Esophagus (tissue), 2 donors: Measurements from ENCODE around the gene COL9A3. TPM values are rescaled to one million over a fixed set of nuclear protein-coding genes. Genes with fewer than 3 reads are reported as not detected.

Source experiments
- H3K27ac ChIP-seq, 2 donors: one replicate each; pipeline ENCODE4 v1.5.1; 2013; ENCODE audit warnings: low read depth in 2 of 2, mild to moderate bottlenecking in 2 of 2, inconsistent platforms in 1 of 2, low read length in 1 of 2, moderate library complexity in 1 of 2
- H3K27me3 ChIP-seq, 2 donors: one replicate each; pipeline ENCODE4 v1.6.1; 2013; ENCODE audit warnings: low read length in 2 of 2, control low read depth in 1 of 2, mild to moderate bottlenecking in 1 of 2; ENCODE audit not compliant: insufficient read depth in 2 of 2, control insufficient read depth in 1 of 2
- H3K36me3 ChIP-seq, 2 donors: one replicate each; pipeline ENCODE4 v1.6.1; 2013; ENCODE audit warnings: low read length in 1 of 2; ENCODE audit not compliant: control insufficient read depth in 2 of 2, insufficient read depth in 2 of 2
- H3K4me1 ChIP-seq, 2 donors: one replicate each; pipeline ENCODE4 v1.6.1; 2013; ENCODE audit warnings: low read length in 1 of 2; ENCODE audit not compliant: control insufficient read depth in 2 of 2, insufficient read depth in 2 of 2
- H3K4me3 ChIP-seq, 2 donors: one replicate each; pipeline ENCODE4 v1.5.1; 2013; ENCODE audit warnings: low read length in 2 of 2, mild to moderate bottlenecking in 2 of 2, low read depth in 1 of 2, moderate library complexity in 1 of 2
- H3K9me3 ChIP-seq, 2 donors: one replicate each; pipeline ENCODE4 v1.6.1; 2013; ENCODE audit warnings: mild to moderate bottlenecking in 2 of 2, low read depth in 1 of 2, low read length in 1 of 2, moderate library complexity in 1 of 2; ENCODE audit not compliant: control insufficient read depth in 2 of 2, insufficient read depth in 1 of 2
- WGBS, 2 donors: extraction: QIAGEN DNeasy Blood & Tissue Kit; methylation state at CpG; one replicate each; pipeline ENCODE4 v1.1.7; 2013; 5-methylcytosine and 5-hydroxymethylcytosine counted together
- polyA plus RNA-seq, 2 donors: library from polyadenylated mRNA; stranded (reverse); fragments of 200-250 nt; gene quantifications; one replicate each; pipeline ENCODE4 v1.2.3, GENCODE V29; 2013
- donor health status: healthy with polysubstance abuse.
- donor health status: Bipolar disorder and iron deficiency.

The COL9A3 gene
- polyA plus RNA-seq, 2 donors, result 1.4 to 3.8 TPM

DNA sequence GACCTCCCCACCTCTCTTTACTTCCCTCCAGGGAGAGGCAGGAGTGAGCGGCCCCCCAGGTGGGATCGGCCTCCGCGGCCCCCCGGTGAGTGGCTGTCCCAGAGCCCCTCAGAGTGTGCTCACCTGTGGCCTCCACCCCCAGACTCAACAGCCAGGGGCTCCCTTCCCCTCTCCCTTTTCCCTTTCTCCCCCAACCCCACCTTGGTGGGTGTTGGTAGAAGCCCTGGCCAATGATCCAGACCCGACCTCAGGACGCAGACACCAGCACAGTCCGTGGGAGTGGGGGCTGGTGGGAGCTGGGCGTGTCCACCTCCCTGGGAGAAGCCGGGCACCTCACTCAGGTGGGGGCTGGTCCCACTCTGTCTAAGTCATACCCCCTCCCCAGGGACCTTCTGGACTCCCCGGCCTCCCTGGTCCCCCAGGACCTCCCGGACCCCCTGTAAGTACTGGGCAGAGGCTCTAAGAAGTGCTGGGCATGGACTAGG is 4.9 kb downstream of the COL9A3 start:
- Histone ChIP-seq H3K4me3 (no peak overlapping the region), H3K36me3 (no peaks in the 10 kb centered on the region), H3K27ac (no peak overlapping the region), H3K4me1 (peaks cover 4 to 28% of the 10 kb centered on the region in 2 donors), H3K27me3 (peaks cover 0 to 12% of the 10 kb centered on the region in 2 donors), H3K9me3 (no peaks in the 10 kb centered on the region)
- WGBS, 2 donors, result 89% methylated on average over 11 to 12 of the region's 12 CpGs

DNA sequence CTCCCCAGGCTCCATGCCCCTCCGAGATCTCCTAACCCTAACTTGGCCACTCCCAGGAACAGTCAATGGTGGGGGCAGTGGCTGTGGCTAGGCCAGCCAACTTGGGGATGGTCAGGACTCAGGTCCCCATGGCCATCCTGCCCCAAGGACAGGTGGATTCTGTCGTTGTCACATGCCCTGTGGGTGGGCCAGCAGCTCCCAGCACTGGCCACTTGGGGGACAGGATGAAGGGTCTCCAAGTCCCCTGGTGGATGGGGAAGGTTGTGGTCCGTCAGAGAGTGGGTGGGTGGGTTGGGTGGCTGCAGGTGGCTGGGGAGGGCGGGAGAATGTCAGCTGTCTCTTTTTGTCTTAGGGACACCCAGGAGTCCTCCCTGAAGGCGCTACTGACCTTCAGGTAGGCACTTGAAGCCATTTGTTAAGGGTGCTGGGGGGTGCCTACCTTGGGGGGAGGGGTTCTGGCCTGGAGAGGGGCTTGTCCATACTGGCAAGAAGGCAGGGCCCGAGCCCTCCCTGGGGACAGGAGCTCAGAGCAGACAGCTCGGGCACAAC is 5.5 kb downstream of the COL9A3 start:
- Histone ChIP-seq H3K4me3 (no peak overlapping the region), H3K9me3 (no peaks in the 10 kb centered on the region), H3K27me3 (peaks cover 0 to 8% of the 10 kb centered on the region in 2 donors), H3K27ac (no peak overlapping the region), H3K36me3 (no peaks in the 10 kb centered on the region), H3K4me1 (peaks cover 4 to 28% of the 10 kb centered on the region in 2 donors)
- 65 to 78% methylated on average over 7 of the region's 7 CpGs for WGBS, 2 donors

DNA sequence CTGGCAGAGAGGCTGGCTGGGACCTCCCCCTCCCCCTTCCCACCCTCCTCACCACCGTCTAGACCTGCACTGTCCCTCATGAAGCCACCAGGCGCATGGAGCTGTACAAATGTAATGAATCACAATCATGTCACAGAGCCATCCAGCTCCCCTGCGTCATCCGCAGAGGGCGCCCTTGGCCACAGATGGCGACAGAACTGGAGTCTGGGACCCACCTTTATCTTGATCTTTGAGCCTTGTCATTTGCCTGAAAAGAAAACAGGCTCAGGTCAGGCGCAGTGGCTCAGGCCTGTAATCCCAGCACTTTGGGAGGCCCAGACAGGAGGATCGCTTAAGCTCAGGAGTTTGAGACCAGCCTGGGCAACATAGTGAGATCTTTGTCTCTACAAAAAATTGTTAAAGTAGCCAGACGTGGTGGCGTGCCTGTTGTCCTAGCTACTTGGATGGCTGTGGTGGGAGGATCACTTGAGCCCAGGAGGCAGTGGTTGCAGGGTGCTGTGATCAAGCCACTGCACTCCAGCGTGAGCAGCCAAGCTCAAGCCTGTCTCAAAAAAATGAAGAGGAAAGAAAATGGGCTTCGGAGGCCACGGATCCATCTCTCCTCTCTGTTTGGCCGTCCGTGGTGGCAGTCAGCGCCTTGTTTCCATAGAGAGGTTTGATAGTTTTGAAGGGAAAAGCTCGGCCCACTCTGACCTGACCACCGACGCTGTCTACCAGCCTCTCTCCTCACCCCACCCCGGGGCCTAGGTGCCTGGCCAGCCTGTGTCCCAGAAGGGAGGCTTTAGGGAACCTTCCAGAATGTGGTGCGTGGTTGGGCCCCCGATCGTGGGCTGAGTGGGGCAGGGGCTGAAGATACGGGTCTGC is 6.2 kb downstream of the COL9A3 start:
- Histone ChIP-seq H3K27ac (no peak overlapping the region), H3K4me1 (peaks cover 4 to 28% of the 10 kb centered on the region in 2 donors), H3K4me3 (no peak overlapping the region), H3K27me3 (peaks cover 0 to under 1% of the 10 kb centered on the region in 2 donors), H3K9me3 (no peaks in the 10 kb centered on the region), H3K36me3 (no peaks in the 10 kb centered on the region)
- WGBS, 2 donors, result 78 to 81% methylated on average over 23 to 24 of the region's 24 CpGs

DNA sequence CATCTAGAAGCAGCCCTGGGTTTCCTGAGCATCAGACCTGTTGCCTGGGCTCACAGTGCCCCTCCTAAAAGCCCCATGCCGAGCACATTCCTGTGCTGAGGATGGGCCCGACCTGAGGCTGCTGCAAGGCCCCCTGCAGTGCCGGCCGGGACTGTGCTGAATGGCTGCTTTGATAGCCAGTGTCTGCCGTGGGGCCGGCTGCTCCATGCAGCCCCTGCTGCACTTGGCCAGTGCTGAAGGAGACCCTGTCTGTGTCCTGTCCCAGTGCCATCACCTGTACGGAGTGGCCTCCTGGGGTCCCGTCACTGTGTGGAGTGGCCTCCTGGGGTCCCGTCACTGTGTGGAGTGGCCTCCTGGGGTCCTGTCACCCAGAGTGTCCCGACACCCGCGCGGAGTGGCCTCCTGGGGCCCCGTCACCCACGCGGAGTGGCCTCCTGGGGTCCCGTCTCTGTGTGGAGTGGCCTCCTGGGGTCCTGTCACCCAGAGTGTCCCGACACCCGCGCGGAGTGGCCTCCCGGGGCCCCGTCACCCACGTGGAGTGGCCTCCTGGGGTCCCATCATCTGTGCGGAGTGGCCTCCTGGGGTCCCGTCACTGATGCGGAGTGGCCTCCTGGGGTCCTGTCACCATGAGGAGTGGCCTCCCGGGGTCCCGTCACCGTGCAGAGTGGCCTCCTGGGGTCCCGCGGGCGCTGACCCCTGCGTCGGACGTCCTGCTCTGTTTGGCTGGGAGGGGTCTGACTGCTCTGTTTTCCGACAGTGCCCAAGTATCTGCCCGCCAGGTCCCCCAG is 7.0 kb downstream of the COL9A3 start:
- Histone ChIP-seq H3K27ac (no peak overlapping the region), H3K4me3 (no peak overlapping the region), H3K9me3 (no peaks in the 10 kb centered on the region), H3K36me3 (no peaks in the 10 kb centered on the region), H3K4me1 (peaks cover 4 to 20% of the 10 kb centered on the region in 2 donors), H3K27me3 (no peaks in the 10 kb centered on the region)
- WGBS, 2 donors, result 85 to 89% methylated on average over 36 to 38 of the region's 38 CpGs

DNA sequence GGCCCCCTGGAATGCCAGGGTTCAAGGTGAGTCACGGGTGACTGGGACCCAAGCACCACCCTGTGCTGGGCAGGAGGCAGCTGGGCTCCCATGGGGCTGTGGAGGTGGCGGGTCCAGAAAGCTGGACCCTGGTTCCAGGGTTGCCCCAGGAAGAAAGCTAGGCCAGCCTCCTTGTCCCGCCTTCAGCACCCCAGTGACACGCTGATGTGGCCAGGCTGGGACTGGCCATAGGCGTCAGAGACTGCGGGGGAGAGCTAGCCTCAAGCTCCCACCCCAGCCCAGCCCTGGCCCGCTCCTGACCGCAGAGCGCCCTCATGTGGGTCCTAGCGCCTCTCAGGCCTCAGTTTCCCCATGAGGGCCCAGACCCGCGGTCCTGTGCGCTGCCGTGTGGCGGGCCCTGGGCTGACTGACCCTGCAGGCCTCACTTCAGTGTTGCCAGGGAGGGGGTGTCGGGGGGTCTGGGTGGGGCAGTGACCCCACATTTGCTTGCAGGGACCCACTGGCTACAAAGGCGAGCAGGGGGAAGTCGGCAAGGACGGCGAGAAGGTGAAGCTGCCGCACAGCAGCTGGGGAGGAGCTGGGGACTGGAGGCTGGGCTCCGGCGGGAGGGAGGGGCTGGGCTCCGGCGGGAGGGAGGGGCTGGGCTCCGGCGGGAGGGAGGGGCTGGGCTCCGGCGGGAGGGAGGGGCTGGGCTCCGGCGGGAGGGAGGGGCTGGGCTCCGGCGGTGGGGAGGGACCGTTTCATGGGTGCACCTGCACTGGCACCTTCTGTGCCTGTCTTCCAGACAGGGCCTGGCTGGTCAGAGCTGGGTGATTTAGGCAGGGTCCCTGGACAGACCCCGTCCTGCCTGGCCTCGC is 7.9 kb downstream of the COL9A3 start:
- Histone ChIP-seq H3K27ac (peak overlapping the region in 1 of 2 donors; percentile 26), H3K36me3 (no peaks in the 10 kb centered on the region), H3K4me3 (peak overlapping the region in 1 of 2 donors; percentile 17), H3K9me3 (no peaks in the 10 kb centered on the region), H3K4me1 (peaks cover 4 to 18% of the 10 kb centered on the region in 2 donors), H3K27me3 (no peaks in the 10 kb centered on the region)
- 28 to 34% methylated on average over 22 to 32 of the region's 36 CpGs for WGBS, 2 donors

DNA sequence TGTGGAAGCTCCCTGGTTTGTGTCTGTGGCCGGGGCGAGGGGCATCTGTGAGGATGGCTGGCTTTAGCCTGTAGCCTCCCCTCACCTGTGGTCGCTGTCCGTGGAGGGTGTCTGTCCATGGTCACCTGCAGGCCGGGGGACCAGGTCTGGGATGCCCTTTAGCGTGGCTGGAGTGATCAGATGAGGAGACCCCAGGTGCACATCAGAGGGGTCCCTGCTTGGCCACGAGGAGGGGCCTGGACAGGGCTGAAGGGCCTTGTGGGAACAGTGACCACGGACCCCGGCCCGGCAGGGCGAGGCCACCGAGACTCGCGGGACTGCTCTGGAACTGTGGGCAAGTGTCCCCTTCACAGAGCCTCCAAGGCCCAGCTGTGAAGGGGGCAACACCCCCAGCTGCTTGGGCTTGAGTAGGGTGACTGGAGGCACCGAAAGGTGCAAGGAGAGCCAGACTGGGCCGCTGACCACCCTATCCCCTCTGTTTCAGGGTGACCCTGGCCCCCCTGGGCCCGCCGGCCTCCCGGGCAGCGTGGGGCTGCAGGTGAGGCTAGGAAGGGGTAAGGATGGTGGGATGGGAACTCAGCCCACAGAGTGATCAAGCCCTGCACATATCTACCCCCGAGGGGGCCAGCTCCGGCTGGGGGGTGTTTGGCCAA is 8.6 kb downstream of the COL9A3 start:
- Histone ChIP-seq H3K9me3 (no peaks in the 10 kb centered on the region), H3K27ac (peak overlapping the region in 1 of 2 donors; percentile 26), H3K27me3 (no peaks in the 10 kb centered on the region), H3K4me3 (no peak overlapping the region), H3K36me3 (no peaks in the 10 kb centered on the region), H3K4me1 (peaks cover 2 to 13% of the 10 kb centered on the region in 2 donors)
- WGBS, 2 donors, result 66 to 76% methylated on average over 22 of the region's 22 CpGs

DNA sequence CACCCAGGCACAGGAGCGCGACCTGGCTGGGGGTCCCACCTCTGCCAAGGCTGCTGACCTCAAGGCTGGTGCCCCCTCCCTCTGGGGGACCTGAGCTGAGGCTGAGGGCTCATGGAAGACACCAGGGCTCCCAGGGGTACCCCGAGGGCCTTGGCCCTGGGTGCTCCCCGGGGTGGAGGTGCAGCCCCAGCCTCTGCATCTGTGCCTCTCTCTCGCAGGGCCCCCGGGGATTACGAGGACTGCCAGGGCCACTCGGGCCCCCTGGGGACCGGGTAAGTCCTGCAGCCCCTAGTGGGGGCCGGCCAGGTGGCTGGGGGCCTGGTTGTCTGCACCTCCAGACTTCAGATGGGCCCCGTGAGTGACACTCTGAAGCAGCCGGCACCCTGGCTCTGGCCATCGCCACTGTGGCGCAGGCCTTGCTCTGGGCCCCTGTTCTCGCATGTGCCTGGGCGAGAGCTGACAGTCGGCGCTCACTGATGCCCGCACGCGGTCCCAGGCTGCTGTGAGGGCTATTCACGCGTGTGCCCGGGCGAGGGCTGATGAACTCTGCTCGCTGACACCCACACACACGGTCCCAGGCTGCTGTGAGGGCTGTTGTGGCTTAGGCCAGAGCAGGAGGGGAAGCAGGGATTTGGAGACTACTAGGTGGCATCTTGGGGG is 9.3 kb downstream of the COL9A3 start:
- 70 to 76% methylated on average over 27 of the region's 27 CpGs for WGBS, 2 donors

DNA sequence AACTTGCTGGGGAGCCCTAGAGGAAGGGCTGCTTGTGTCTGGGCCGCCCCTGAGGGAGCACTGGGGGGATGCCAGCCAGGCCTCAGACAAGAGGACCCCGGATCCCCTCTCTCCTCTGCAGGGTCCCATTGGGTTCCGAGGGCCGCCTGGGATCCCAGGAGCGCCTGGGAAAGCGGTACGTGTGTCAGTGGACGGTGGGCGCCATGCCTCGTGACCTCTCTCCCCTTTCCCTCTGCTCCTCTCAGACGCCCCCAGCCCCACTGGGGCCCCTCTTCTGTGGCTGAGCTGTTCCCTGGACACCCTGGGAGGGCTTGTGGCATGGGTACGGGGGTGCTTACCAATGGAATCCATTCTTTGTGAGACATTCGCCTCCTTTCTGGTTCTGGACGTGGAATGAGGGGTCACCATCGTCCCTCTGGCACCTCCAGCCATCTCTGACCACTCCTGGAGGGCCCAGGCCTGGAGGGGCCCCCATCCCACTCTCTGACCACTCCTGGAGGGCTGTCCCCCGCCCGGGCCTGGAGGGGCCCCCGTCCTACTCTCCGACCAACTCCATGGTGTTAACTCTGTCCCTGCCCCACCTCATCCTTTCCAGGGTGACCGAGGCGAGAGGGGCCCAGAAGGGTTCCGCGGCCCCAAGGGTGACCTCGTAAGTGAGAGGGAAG is 9.9 kb downstream of the COL9A3 start:
- Histone ChIP-seq H3K27me3 (no peaks in the 10 kb centered on the region), H3K4me1 (peaks cover 4 to 13% of the 10 kb centered on the region in 2 donors), H3K4me3 (no peak overlapping the region), H3K27ac (no peak overlapping the region), H3K9me3 (no peaks in the 10 kb centered on the region), H3K36me3 (no peaks in the 10 kb centered on the region)
- 89 to 93% methylated on average over 24 of the region's 24 CpGs for WGBS, 2 donors

More for the DNA sequence above, 9.3 kb downstream of the COL9A3 start:
- H3K9me3 ChIP-seq, result no peaks in the 10 kb centered on the region
- no peaks in the 10 kb centered on the region for H3K36me3 ChIP-seq
- no peaks in the 10 kb centered on the region for H3K27me3 ChIP-seq
- H3K4me3 ChIP-seq, result no peak overlapping the region
- no peak overlapping the region for H3K27ac ChIP-seq
- H3K4me1 ChIP-seq, result peaks cover 2 to 13% of the 10 kb centered on the region in 2 donors
